Liver (tissue), 9 donors: ENCODE data around the gene ATP10A. TPM values are rescaled to one million over a fixed set of nuclear protein-coding genes. Genes with fewer than 3 reads are reported as not detected.

Experiments
- DNase-seq: peaks from one replicate; pipeline ENCODE4 v3.0.0-alpha.2; 2017; ENCODE audit warnings: low spot score
- H3K27ac ChIP-seq, 2 donors: one replicate each; pipeline ENCODE4 v1.7.0; 2013; ENCODE audit warnings: inconsistent platforms in 2 of 2, low read length in 2 of 2, control low read depth in 1 of 2, low read depth in 1 of 2, mild to moderate bottlenecking in 1 of 2
- H3K27me3 ChIP-seq, 4 donors: one replicate each; pipeline versions ENCODE4 v1.6.1 to v1.7.0; 2013; ENCODE audit warnings: low read length in 3 of 4, inconsistent platforms in 1 of 4, mild to moderate bottlenecking in 1 of 4, moderate library complexity in 1 of 4; ENCODE audit not compliant: control insufficient read depth in 4 of 4, insufficient read depth in 4 of 4
- H3K36me3 ChIP-seq, 4 donors: one replicate each; pipeline versions ENCODE4 v1.6.1 to v1.7.0; 2013; ENCODE audit warnings: low read length in 3 of 4, mild to moderate bottlenecking in 3 of 4, low read depth in 1 of 4, moderate library complexity in 1 of 4; ENCODE audit not compliant: control insufficient read depth in 4 of 4, insufficient read depth in 3 of 4
- H3K4me1 ChIP-seq, 4 donors: one replicate each; pipeline versions ENCODE4 v1.6.1 to v1.7.0; 2013; ENCODE audit warnings: low read length in 3 of 4, mild to moderate bottlenecking in 3 of 4, moderate library complexity in 1 of 4; ENCODE audit not compliant: control insufficient read depth in 4 of 4, insufficient read depth in 4 of 4
- H3K4me3 ChIP-seq, 3 donors: one replicate each; pipeline versions ENCODE4 v1.6.1 to v1.7.0; 2013; ENCODE audit warnings: low read length in 3 of 3, control low read depth in 1 of 3, low read depth in 1 of 3, mild to moderate bottlenecking in 1 of 3
- H3K9ac ChIP-seq, 2 donors: one replicate each; pipeline ENCODE4 v1.7.0; 2013; ENCODE audit warnings: low read length in 2 of 2, mild to moderate bottlenecking in 2 of 2, moderate library complexity in 2 of 2, control low read depth in 1 of 2, low read depth in 1 of 2
- H3K9me3 ChIP-seq, 4 donors: one replicate each; pipeline versions ENCODE4 v1.6.1 to v1.7.0; 2013; ENCODE audit warnings: low read length in 3 of 4; ENCODE audit not compliant: control insufficient read depth in 4 of 4
- ATF3 ChIP-seq: IDR thresholded peaks from 2 replicates; pipeline ENCODE4 v1.6.1; 2016; ENCODE audit warnings: antibody characterized with exemption
- CTCF ChIP-seq: fragments of 150-350 bp; IDR thresholded peaks from 2 replicates; pipeline ENCODE4 v1.5.1; 2017; ENCODE audit warnings: improper control_type of control experiment, low read depth, low read length; ENCODE audit not compliant: missing input control
- EGR1 ChIP-seq, 2 donors: IDR thresholded peaks; 2 replicates each; pipeline ENCODE4 v1.6.1; 2016 to 2018; ENCODE audit warnings: antibody characterized with exemption in 2 of 2, low read depth in 2 of 2
- FOXA1 ChIP-seq: IDR thresholded peaks from 2 replicates; pipeline ENCODE4 v1.6.1; 2016; ENCODE audit warnings: antibody characterized with exemption
- FOXA2 ChIP-seq: IDR thresholded peaks from 2 replicates; pipeline ENCODE4 v1.6.1; 2016; ENCODE audit warnings: antibody characterized with exemption
- GABPA ChIP-seq, 2 donors: IDR thresholded peaks in 1 of 2; conservative IDR thresholded peaks in 1 of 2; 2 replicates each; pipeline ENCODE4 v1.6.1; 2016; ENCODE audit warnings: antibody characterized with exemption in 2 of 2, mild to moderate bottlenecking in 1 of 2, moderate library complexity in 1 of 2
- HNF4A ChIP-seq, 2 donors: conservative IDR thresholded peaks; 2 replicates each; pipeline ENCODE4 v1.6.1; 2016; ENCODE audit warnings: antibody characterized with exemption in 2 of 2, mild to moderate bottlenecking in 2 of 2
- HNF4G ChIP-seq: IDR thresholded peaks from 2 replicates; pipeline ENCODE4 v1.6.1; 2016; ENCODE audit warnings: antibody characterized with exemption
- JUND ChIP-seq, 2 donors: IDR thresholded peaks; 2 replicates each; pipeline ENCODE4 v1.6.1; 2016; ENCODE audit warnings: antibody characterized with exemption in 2 of 2
- MAX ChIP-seq: IDR thresholded peaks from 2 replicates; pipeline ENCODE4 v1.6.1; 2016; ENCODE audit warnings: antibody characterized with exemption
- NR2F2 ChIP-seq: IDR thresholded peaks from 2 replicates; pipeline ENCODE4 v1.6.1; 2016; ENCODE audit warnings: antibody characterized with exemption
- RAD21 ChIP-seq, 2 donors: IDR thresholded peaks; 2 replicates each; pipeline ENCODE4 v1.6.1; 2016; ENCODE audit warnings: antibody characterized with exemption in 2 of 2, mild to moderate bottlenecking in 2 of 2
- REST ChIP-seq: IDR thresholded peaks from 2 replicates; pipeline ENCODE4 v1.6.1; 2016; ENCODE audit warnings: antibody characterized with exemption, mild to moderate bottlenecking
- RXRA ChIP-seq, 2 donors: IDR thresholded peaks; 2 replicates each; pipeline ENCODE4 v1.6.1; 2017 to 2018; ENCODE audit warnings: antibody characterized with exemption in 2 of 2, mild to moderate bottlenecking in 1 of 2
- SP1 ChIP-seq: IDR thresholded peaks from 2 replicates; pipeline ENCODE4 v1.6.1; 2018; ENCODE audit warnings: antibody characterized with exemption, mild to moderate bottlenecking
- TAF1 ChIP-seq: conservative IDR thresholded peaks from 2 replicates; pipeline ENCODE4 v1.6.1; 2016; ENCODE audit warnings: antibody characterized with exemption, mild to moderate bottlenecking
- YY1 ChIP-seq: IDR thresholded peaks from 2 replicates; pipeline ENCODE4 v1.6.1; 2016; ENCODE audit warnings: antibody characterized with exemption, mild to moderate bottlenecking
- ZBTB33 ChIP-seq: IDR thresholded peaks from 2 replicates; pipeline ENCODE4 v1.6.1; 2016; ENCODE audit warnings: antibody characterized with exemption
- WGBS: extraction: QIAGEN DNeasy Blood & Tissue Kit; methylation state at CpG from one replicate; pipeline ENCODE4 v1.1.7; 2013; 5-methylcytosine and 5-hydroxymethylcytosine counted together
- polyA plus RNA-seq, 2 donors: library from polyadenylated mRNA; stranded (reverse) in 1 of 2; unstranded in 1 of 2; fragments of 200-250 nt in 1 of 2; fragments of >200 nt in 1 of 2; fragmentation: Nextera tagmentation in 1 of 2; extraction: Ambion mirVana in 1 of 2; gene quantifications; one replicate each; pipeline versions ENCODE4 v1.2.1 to v1.2.3, GENCODE V29; 2013 to 2015
- total RNA-seq, 2 donors: library from RNA; depleted of rRNA; stranded (reverse); fragments of >200 nt; gene quantifications; one replicate each; pipeline ENCODE4 v1.2.3, GENCODE V29; 2014
- donor health status: healthy.
- donor health status: healthy.
- donor health status: healthy.
- donor health status: healthy.
- donor health status: healthy.

The ATP10A gene
- total and polyA plus RNA-seq, 4 donors, result 0.22 to 1.8 (median 0.39) TPM

- Histone ChIP-seq H3K4me1 (no peaks in the 10 kb centered on the region), H3K9ac (no peak overlapping the region), H3K36me3 (no peaks in the 10 kb centered on the region), H3K27me3 (no peaks in the 10 kb centered on the region), H3K9me3 (no peaks in the 10 kb centered on the region), H3K4me3 (no peak overlapping the region), H3K27ac (no peak overlapping the region)
- no peak for DNase-seq
- TF ChIP-seq RAD21 (IDR thresholded peaks at IDR 0.05) (no peak), RXRA (IDR thresholded peaks at IDR 0.05) (no peak), YY1 (no peak), FOXA2 (no peak), JUND (IDR thresholded peaks at IDR 0.05) (no peak), HNF4A (conservative IDR thresholded peaks at IDR 0.05) (no peak), GABPA (IDR thresholded peaks at IDR 0.05 in 1 of 2, conservative IDR thresholded peaks at IDR 0.05 in 1 of 2) (no peak), ATF3 (no peak), HNF4G (no peak), NR2F2 (no peak), SP1 (no peak), TAF1 (no peak), ZBTB33 (no peak), FOXA1 (no peak), CTCF (no peak), MAX (no peak)
- WGBS, result 96% methylated on average over 6 of the region's 6 CpGs
Measured at GRCh38 chr15:25703726-25704125, 159.4 kb downstream of the ATP10A start.

- no peaks in the 10 kb centered on the region for H3K4me1 ChIP-seq
- no peaks in the 10 kb centered on the region for H3K27me3 ChIP-seq
- H3K9me3 ChIP-seq, result no peaks in the 10 kb centered on the region
- no peak overlapping the region for H3K9ac ChIP-seq
- no peaks in the 10 kb centered on the region for H3K36me3 ChIP-seq
- WGBS, result 94% methylated on average over 19 of the region's 19 CpGs
- no peak overlapping the region for H3K27ac ChIP-seq
- no peak for DNase-seq
- no peak overlapping the region for H3K4me3 ChIP-seq
- TF ChIP-seq FOXA1 (no peak), SP1 (no peak), EGR1 (IDR thresholded peaks at IDR 0.05; ENCODE audit: low read depth in 2 of 2) (no peak), HNF4G (no peak), NR2F2 (no peak), CTCF (no peak), MAX (no peak), REST (no peak), RXRA (IDR thresholded peaks at IDR 0.05) (no peak), YY1 (no peak), GABPA (IDR thresholded peaks at IDR 0.05 in 1 of 2, conservative IDR thresholded peaks at IDR 0.05 in 1 of 2) (no peak), RAD21 (IDR thresholded peaks at IDR 0.05) (no peak), HNF4A (conservative IDR thresholded peaks at IDR 0.05) (no peak), ZBTB33 (no peak), TAF1 (no peak), JUND (IDR thresholded peaks at IDR 0.05) (no peak)
Measured at GRCh38 chr15:25701721-25702465, 161.2 kb downstream of the ATP10A start.
